Anterior cingulate cortex (tissue), 58 donors: ENCODE data around the gene SMAP1.

Source experiments
- DNase-seq, 58 donors: peaks; one replicate each; lab custom pipeline; 2025; lab: John Stamatoyannopoulos, UW

SMAP1 gene

DNA sequence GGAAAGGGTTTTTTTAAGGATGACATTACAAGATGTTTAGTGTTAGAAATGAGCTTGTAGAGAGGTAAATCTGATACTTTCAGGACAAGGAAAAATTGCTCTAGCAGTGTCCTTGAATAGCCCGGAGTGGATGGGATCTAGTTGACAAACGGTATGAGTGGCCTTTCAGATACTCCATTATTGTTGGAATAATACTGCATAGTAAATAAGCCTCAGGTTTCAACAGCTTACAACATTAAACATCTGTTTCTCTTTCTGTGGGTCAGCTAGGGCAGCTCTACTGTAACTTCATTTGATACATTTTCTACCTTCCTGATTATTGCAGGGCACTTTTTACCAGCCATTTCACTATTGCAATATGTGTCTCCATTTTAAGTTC lies 171.2 kb downstream of the SMAP1 start:
- DNase-seq: no peak

DNA sequence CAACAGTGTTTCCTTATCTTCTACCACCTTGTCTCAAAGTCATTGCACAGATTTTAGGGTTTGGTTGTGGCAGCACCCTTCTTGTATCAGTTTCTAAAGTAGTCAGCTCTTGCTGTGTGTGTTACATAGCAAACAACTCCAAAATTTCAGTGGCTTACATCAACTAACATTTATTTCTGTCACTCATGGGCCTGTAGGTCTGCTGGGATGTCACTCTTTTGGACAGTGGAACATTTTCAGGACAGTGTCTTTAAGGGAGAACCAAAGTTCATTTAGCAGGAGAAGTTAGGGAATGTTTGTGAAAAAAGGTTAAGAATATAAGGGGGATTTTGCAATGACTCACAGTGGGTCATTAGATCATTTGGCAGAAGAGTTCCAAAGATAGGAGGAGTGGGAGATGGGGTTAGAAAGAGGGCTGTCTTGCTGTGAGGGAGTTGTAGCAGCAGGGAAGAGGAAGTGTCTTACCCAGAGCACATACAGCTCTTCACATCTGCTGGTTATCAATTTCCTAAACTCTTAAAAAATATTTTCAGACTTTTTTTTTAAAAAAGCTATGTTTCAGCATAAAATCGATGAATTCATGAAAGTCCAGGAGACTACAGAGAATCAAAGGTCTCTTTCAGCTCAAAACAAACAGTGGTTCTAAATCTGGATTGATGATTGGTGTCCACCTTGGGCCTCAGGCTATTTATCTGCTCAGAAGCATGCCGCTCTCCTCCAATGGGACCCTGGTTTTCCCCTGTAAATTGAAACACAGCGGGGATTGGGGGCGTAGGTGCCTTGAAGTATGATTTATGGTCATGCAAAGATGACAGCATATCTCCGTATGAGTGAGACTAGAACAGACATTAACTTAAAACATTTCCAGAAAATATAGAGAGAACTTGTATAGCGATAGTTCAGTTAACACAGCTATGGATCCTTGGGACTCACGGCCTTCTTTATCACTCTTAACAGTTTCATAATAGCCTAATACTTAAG lies 171.9 kb downstream of the SMAP1 start:
- DNase-seq: no peak

DNA sequence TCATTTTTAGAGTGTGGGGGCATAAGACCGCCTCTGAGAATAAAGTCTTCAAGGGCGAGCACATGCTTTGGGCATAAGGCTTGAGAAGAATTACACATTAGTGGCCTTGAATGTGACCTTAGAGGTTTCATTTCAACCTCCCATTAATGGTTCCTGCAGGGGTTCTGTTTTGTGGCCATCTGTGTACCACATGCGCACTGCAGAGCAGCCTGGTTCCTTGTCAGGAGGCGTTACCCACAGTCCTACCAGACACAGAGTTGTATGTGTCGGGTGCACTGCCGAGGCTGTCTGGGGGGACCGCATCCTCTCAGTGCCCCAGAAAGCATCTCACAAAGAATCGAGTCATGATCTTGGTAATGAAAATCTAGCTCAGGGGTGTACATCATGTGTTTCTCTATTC lies 173.4 kb downstream of the SMAP1 start:
- DNase-seq: no peak

DNA sequence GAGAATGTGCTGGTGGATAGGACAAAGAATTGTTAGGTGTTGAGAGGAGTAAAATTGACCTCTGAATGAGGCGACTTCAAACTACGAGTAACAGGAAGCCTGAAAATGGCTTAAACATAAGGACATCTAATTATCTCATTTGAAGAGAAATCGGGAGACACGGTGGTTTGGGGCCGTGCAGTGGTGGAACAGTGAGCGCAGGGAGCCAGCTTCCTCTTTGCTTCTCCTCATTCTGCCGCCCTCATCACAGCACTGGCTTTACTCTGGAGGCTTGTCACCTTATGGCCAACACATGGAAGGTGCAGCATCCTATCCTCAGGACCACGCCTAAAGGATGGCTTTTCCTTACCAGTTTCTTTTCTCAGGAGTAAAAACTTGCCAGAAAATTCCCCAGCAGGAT lies 174.9 kb downstream of the SMAP1 start:
- DNase-seq: no peak

DNA sequence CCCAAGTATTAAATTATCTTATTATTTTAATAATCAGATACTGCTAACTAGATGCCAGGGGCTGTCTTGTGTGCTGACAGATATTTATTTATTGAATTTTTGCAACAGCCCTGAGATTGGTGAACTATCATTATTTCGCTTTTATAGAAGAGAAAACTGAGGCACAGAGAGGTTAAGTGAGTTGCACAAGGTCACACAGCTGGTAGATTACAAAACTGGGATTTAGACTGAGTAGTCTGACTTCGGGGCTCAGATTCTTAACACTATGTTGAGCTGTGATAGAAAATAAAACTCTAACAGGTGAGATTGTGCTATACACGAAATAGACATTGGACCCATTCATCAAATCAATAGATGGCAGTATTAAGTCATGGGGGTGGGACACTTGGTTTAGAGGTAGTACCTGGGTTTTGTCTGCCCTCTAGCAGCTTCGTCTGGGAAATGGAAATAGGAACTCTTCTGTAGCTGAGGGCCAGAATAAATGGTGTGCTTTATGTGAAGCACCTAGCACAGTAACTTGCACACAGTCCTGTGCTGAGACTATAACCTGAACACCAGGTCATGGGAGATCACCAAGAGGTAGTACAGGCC lies 175.7 kb downstream of the SMAP1 start:
- DNase-seq: no peak

DNA sequence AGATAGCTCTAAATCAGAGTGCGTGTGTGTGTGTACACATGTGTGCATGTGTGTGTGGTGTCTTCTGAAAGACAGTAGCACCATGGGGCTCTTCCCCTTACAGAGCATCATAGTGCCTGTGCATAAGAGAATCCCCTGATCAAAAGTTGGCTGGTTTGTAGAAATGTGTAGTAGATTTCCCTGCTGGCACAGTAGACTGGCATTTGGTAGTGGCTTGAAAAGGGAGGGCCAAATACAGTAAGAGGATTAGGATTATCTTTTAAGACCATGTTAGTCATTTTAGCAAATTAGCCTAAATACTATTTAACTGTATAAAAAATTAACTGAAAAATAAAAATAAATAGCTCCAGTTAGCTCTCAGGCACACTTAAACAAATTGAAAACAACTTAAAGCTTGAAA lies 176.6 kb downstream of the SMAP1 start:
- no peak for DNase-seq

DNA sequence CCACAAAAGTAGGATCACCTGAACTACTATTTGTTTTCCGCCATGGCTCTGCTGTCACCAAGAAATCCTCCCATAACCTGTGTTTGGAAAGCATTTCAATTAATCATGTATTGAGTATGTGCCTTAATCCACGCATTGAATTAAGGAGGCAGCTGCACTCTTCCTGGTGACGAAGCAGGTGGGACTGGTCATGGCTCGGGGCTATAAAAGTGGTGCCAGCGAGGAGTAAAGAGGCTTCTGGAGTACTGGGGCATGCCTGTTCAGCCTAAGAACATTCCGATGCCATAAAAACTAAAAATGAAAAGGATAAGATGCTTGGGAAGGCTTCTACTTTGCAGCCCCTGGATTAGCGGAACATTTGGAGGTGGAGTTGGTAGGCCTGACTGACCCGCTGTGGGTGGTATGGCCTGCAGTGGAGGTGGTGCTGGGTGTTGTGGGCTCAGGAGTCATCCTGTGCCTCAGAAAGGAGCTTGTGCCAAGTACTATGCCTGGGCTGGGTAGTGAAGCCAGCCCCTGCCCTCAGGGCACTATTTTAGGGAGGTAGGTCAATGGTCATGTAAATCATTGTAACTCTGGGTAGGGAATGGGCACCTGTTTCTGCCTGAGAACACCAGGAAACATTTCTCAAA lies 178.6 kb downstream of the SMAP1 start:
- no peak for DNase-seq

DNA sequence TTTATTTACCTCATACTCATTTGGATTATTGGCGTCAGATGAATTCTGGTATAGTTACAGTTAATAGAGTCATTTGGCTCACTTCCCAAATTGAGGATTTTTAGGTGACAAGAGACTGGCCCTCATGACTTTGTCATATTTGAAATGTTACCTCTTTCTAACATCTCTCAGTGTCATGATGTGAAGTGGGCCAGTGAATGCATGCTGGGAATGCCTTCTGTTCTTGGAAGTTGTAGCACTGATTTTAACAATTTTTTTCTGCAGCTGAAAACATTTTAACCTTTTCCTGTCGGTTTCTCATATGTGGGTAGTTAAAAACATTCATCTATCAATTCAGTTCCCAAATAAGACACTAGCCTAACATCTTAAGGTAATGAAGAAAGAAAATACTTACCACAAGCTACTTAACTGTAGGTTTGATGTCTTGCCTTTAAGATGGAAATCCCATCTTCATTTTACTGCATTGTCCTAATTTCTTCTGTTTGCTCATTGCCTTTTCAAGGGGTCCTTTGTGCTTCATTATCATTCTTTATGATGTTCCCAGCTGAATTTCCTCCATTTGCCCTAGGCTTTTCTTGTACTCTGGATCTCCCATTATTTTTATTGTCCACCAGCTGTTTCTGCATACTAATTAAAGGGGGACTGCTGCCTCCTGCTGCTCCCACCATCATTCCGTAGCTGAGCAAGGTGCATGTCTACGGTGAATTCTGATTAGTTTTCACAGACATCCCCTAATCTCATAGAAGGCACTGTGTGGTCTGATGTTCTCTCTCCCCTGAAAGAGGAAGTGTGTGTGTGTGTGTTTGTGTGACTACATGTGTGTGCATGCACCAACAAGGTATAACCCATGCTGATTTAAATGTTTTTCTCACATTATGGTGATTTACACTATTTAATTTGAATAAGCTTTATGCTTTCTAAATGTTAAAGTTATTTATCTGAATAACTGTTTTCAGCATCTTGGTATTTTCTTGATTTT lies 179.7 kb downstream of the SMAP1 start:
- no peak for DNase-seq

DNA sequence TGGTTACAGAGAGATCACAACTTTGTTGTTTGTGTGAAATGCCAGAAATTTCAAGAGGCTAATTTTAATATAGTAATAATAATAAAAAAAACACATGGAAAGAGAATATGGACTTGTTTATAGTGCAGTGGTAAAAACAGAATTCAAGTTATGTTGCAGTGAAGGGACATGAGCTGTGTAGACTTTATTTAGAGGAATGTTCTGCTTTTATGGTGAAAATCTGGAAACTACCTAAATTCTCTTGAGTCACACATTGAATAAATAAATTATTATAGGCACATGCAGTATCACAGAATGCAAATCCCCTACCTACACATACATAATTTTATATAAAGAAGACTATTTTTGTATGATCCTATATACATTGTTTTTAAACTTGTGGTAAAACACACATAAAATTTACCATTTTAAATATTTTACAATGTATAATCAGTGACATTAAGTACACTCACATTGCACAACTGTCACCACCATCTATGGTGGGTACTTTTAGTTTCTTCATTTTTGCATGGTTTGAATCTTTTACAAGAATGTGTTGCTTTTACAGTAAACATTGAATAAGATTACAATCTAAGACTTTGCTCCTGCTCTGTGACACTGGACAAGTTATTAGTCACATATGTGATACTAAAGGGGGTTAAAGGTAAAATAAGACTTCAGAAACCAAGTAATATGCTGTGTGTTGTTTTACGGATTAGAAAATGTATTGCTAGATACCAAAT lies 181.8 kb downstream of the SMAP1 start:
- DNase-seq: no peak

DNA sequence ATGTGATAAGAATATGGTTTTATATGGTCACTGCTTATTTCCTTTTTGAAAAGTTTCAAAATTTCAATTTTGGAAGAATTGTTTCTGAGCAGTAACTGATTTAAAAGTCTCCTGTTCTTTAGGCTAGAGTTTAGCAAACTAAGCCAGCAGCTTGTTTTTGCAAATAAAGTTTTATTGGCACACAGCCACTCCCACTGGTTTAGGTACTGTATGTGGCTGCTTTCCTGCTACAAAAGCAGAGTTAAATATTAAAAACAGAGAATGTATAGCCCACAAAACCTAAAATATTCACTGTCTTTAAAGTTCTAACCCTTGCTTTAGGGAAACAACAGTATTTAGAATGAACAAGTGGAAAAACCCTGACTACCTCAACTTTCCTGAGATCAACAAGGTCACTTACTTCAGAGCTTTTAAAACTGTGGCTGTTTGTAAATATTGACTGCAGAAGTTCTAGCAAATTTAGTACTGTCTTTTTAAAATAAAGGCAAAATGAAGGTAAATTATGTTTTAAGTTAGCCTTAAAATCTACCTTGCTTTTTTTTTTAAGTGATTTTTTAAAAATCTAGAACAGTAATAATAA lies 185.1 kb downstream of the SMAP1 start:
- DNase-seq: no peak

DNA sequence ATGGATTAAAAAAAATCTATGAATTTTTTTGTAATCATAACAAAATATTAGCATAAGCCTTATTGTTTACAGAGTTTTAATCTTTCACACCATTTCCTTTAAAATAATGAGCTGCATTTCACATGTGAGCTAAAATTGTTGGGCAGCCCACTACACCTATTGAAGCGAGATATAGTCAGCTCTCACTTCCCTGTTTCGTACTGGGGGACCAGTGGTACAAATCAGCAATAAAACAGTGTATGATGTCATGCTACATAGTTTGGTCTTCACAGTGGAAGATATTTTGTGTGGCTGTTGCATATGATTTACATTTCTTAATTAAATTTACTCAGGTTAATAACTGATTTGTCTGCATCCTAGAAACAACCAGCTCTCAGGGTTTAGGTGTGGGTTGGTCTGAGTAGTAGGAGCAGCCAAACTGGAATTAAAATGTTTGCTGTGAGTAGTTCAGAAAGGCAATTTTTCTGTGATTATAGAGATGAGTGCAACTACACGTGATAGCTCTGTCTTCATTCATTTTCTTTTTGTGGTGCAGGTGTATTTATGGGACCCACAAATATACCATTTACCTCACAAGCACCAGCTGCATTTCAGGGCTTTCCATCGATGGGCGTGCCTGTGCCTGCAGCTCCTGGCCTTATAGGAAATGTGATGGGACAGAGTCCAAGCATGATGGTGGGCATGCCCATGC lies 189.8 kb downstream of the SMAP1 start:
- DNase-seq: no peak

DNA sequence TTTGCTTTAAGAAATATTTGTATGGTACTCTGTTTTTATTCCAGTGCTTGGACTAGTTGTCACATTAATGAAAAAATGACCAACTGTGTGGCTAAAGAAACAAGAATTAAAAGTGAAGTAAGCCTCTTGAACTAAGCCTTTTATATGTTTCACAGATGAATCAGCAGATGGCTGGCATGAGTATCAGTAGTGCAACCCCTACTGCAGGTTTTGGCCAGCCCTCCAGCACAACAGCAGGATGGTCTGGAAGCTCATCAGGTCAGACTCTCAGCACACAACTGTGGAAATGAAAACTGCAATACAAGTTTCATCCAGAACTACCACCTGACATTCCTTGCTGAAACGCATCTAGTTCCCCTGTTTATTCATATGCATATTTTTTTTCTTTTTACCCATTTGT lies 192.4 kb downstream of the SMAP1 start:
- DNase-seq: no peak

DNA sequence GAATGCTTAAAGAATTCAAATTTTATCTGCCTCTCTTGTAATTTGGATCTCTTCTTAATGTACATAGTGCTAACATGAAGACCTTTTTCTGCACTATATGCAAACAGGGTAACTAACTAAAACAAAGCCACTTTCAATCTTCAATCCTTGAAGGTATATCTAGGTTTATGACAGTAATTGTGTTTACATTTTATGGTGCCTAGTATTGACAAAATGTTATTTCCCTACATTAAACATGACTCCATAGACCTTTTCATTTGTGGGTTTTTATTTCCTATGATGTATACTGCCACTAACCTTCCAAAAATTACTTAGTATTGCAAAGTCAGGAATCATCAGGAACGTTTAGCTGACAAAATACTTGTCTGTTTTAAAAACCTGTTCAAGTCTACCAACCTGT lies 193.2 kb downstream of the SMAP1 start:
- no peak for DNase-seq

DNA sequence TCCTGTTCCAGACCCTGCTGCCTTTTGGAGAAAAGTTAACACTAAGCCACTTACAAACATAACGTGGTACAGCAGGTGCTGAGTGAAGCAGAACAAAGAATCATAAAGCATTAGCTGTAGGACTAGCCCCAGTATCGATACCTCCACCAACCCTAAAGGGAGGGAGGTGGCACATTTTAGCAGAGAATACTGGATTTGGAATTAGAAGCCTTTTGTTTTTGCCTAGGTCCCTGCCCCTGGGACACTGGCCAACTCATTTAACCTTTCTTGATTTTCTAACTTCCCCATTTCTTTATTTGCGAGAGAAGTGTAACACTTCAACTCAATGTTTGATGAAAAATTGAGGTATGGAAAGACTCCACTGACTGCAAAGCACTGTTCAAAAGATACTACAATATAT lies 195.7 kb downstream of the SMAP1 start:
- DNase-seq: no peak

DNA sequence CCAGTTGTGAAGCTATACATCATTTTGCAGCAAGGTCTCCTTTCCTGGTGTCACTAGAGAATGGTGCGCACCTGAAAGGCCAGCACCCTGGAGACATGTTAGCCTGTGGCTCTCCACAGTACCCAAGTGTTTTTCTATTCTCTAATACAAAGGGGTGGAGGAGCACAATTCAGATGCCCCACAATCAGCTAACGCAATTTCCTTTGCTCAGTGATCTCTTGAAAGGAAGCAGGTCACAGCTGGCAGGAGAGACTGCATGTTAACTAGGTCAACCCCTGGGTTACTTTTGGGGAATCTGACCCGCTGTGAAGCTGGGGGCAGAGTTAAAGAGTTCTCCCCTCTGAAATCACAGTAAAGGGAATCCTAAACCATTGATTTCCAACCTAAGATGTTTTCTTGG lies 196.7 kb downstream of the SMAP1 start:
- no peak for DNase-seq

DNA sequence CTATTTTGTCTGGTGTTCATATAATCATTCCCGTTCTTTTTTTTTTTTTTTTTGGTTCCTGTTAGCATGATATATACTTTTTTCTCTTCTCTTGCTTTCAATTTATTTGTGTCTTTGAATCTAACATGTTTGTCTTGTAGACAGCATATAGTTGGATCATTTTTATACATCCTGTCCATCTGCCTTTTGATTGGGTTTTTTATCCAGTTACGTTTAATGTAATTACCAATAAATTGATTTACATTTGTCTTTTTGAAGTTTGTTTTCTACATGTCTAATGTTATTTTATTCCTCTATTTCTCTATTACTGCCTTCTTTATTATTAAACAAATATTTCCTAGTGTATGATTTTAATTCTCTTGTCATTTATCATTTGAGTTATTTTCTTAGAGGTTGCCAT lies 204.8 kb downstream of the SMAP1 start:
- DNase-seq: no peak

DNA sequence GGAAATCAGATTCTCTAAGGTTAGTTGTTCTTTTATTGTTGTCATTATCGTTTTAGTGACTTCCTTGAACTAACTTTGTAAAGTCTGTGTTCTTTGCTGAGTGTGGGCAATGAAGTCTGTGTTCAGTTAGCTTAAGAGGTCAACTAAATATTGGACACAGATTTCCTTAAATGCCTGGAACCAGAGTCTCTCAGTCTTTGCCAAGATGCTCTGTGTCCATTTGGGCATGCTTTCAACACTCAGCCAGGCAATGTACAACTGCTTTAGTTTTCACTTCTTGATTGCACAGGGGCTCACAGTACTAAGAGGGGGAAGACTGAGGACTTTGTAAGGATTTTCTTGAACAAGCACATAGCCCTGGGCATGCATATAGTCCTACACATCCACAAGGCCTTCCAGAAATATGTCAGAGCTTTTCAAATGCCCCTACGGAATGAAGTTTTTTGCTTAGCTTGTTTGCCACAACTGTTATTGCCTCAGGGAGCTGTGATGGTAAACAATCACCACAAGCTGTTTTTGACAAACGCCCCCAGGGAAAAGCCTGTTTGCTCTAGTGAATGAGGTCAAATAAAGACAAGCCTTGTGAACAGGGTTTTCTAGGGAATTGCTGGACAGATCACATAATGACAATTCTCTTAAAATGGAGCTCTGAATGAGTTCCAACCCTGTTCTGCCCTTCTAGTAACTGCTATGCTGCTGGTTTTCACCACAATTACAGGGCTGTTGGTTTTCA lies 206.7 kb downstream of the SMAP1 start:
- no peak for DNase-seq

DNA sequence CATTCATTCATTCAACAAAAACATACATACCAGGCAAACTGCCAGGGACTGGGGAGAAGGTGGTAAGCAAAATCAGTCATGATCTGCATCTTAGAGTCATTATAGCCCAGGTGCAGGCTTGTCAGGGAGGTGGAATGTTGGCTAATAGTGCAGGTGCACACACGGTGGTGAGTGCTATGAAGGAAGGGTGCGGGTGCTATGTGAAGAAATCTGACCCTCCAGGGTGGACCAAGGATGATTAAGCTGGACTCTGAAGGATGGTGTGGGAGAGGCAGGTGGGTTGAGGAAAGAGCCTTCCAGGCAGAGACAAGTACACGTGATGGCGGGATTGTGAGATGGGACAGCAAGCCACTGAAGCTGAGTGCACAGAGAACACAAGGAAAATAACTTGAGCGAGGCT lies 211.8 kb downstream of the SMAP1 start:
- no peak for DNase-seq
